Thymus (tissue), 11 donors: Measurements from ENCODE around the gene ERVFRD-1. TPM values are rescaled to one million over a fixed set of nuclear protein-coding genes. Genes with fewer than 3 reads are reported as not detected.

Source experiments
- DNase-seq, 9 donors: peaks; one replicate each; pipeline ENCODE4 v3.0.0-alpha.2; 2013; ENCODE audit warnings: low spot score in 9 of 9, low read depth in 6 of 9, missing footprints in 1 of 9
- H3K27ac ChIP-seq, 2 donors: one replicate each; pipeline ENCODE4 v1.5.1; 2013; ENCODE audit warnings: control low read depth in 1 of 2, low read depth in 1 of 2, low read length in 1 of 2, mild to moderate bottlenecking in 1 of 2, moderate library complexity in 1 of 2
- H3K27me3 ChIP-seq, 2 donors: one replicate each; pipeline ENCODE4 v1.5.1; 2013; ENCODE audit warnings: low read length in 1 of 2; ENCODE audit not compliant: control insufficient read depth in 2 of 2, insufficient read depth in 1 of 2
- H3K36me3 ChIP-seq, 2 donors: one replicate each; pipeline ENCODE4 v1.5.1; 2013; ENCODE audit warnings: low read length in 1 of 2, mild to moderate bottlenecking in 1 of 2, moderate library complexity in 1 of 2; ENCODE audit not compliant: control insufficient read depth in 2 of 2, insufficient read depth in 2 of 2
- H3K4me1 ChIP-seq, 2 donors: one replicate each; pipeline ENCODE4 v1.5.1; 2013; ENCODE audit warnings: low read length in 2 of 2; ENCODE audit not compliant: control insufficient read depth in 2 of 2, insufficient read depth in 2 of 2
- H3K4me3 ChIP-seq, 2 donors: one replicate each; pipeline ENCODE4 v1.5.1; 2013; ENCODE audit warnings: low read length in 2 of 2, control low read depth in 1 of 2, mild to moderate bottlenecking in 1 of 2
- H3K9me3 ChIP-seq, 2 donors: one replicate each; pipeline ENCODE4 v1.5.1; 2013; ENCODE audit warnings: low read length in 1 of 2, mild to moderate bottlenecking in 1 of 2; ENCODE audit not compliant: control insufficient read depth in 2 of 2, insufficient read depth in 1 of 2
- WGBS: extraction: QIAGEN DNeasy Blood & Tissue Kit; methylation state at CpG from one replicate; pipeline ENCODE4 v1.1.7; 2013; 5-methylcytosine and 5-hydroxymethylcytosine counted together
- polyA plus RNA-seq: library from polyadenylated mRNA; stranded (reverse); fragments of 200-250 nt; gene quantifications from one replicate; pipeline ENCODE4 v1.2.3, GENCODE V29; 2013
- total RNA-seq: library from RNA; stranded (reverse); fragments of 120-200 nt; gene quantifications from one replicate; pipeline ENCODE4 v1.2.4, GENCODE V29; 2013
- donor health status: healthy.

ERVFRD-1 gene
- total and polyA plus RNA-seq, 2 donors, result 0.02 to 0.14 TPM

DNA sequence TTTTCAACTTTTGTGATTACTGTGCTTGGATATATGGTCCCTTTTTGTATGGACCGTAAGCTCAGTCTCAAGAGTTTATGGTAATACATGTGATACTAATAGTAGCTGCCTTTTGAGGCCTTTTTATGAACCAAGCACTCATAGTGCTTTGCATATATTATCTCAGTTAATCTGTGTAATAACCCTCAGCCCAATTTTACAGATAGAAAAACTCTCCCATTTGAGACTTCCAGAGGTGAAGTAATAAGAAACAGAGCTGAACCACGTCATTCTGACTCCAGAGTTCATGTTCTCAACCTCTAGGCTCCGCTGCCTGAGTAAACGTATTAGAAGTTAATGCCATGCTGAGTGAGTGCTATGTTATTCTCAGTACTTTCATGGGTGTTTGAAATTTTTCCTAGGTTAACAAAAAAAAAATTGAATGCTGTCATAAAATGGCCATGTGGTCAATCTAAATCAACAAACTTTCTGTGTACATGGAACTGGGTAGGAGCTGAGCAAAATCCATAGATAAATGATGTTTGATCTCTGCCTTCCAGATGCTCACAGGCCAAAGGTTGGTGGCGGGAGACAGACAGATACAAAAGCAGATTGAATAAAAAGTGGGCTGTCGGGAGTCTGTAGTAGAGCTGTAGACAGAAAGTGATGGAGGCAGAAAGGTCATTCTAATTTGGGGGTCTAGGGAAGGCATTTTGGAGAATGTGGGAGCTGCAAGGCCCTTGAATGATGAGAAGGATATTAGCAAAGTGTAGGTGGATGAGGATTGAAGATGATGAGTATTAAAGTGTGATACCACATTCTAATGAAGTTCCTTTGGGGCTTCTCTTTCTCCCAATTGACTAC is 44.8 kb downstream of the ERVFRD-1 start:
- Histone ChIP-seq H3K36me3 (no peaks in the 10 kb centered on the region), H3K4me3 (no peak overlapping the region), H3K9me3 (no peaks in the 10 kb centered on the region), H3K27ac (no peak overlapping the region), H3K27me3 (no peaks in the 10 kb centered on the region), H3K4me1 (no peaks in the 10 kb centered on the region)
- WGBS, result 97% methylated on average over 6 of the region's 6 CpGs
- no peak for DNase-seq

DNA sequence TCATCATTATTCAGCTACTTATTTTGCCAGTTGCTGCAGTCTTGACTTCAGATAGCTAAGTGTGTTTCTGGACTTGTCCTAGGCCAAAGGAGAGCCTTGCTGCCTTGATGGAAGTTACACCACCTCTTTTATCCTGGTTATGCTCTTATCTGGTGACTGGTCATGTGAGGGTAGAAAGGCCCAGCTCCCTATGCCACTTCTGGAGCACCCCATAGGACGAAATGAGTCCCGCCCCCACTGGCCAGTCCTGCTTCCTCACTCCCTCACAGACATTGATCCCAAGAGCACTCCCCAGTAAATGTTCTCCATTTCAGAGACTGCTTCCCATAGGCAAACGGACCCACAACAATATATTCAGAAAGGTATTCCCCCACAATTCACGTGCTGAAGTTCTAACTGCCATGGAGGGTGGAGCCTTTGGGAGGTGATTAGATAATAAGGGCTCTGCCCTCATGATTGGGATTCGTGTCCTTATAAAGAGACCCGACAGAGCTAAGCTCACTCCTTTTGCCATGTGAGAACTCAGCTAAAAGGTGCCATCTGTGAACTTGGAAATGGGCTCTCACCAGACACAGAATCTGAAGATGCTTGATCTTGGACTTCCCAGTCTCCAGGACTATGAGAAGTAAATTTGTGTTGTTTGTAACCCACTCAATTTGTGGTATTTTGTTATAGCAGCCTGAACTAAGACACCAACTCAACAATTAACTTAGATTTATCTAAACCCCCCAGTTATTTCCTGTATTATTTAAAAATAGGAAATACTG is 45.9 kb downstream of the ERVFRD-1 start:
- Histone ChIP-seq H3K4me1 (no peaks in the 10 kb centered on the region), H3K27me3 (no peaks in the 10 kb centered on the region), H3K4me3 (no peak overlapping the region), H3K27ac (no peak overlapping the region), H3K9me3 (no peaks in the 10 kb centered on the region), H3K36me3 (no peaks in the 10 kb centered on the region)
- DNase-seq, result no peak
- 97% methylated on average over 6 of the region's 6 CpGs for WGBS

DNA sequence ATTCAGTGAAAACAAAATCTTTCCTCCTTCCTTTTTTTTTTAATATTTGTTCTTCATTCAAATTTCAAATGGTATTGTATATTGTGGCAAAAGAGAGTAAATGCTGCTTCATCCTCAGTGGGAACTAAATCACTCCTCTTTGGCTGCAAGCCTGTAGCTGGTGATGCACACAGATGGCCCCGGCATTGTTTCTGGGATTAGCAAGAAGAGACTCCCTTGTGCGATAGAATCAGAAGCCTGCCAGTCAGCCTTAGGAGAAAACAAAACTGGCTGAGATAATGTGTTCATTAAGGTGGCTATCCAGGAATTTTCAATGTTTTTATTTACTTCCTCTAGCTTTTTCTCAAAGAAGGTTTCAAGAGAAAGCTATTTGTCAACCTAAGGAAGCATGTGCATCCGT is 46.7 kb downstream of the ERVFRD-1 start:
- no peak for DNase-seq

DNA sequence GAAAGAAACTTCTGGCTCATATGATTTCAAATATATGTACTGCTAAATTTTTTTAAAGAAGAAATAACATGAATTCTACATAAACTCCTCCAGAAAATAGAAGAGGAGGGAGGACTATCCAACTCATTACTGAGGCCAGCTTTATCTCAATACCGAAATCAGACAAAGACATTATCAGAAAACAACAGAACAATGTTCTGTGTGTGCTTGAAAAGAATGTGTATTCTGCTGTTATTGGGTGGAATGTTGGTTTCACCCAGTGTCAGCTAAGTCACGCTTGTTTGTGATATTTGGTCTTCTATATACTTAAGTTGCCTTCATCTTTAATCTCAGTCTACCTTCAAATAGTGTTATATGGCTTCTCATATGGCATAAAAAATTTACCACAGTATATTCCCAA is 48.8 kb downstream of the ERVFRD-1 start:
- Histone ChIP-seq H3K4me3 (no peak overlapping the region), H3K27me3 (no peaks in the 10 kb centered on the region), H3K4me1 (no peaks in the 10 kb centered on the region), H3K9me3 (no peaks in the 10 kb centered on the region), H3K27ac (no peak overlapping the region), H3K36me3 (no peaks in the 10 kb centered on the region)
- no peak for DNase-seq
- 96% methylated on average over 2 of the region's 2 CpGs for WGBS

More for the DNA sequence above, 46.7 kb downstream of the ERVFRD-1 start:
- no peaks in the 10 kb centered on the region for H3K27me3 ChIP-seq
- no peak overlapping the region for H3K27ac ChIP-seq
- no peak overlapping the region for H3K4me3 ChIP-seq
- no peaks in the 10 kb centered on the region for H3K4me1 ChIP-seq
- H3K9me3 ChIP-seq, result no peaks in the 10 kb centered on the region
- WGBS, result 91% methylated on average over 3 of the region's 3 CpGs
- H3K36me3 ChIP-seq, result no peaks in the 10 kb centered on the region

DNA sequence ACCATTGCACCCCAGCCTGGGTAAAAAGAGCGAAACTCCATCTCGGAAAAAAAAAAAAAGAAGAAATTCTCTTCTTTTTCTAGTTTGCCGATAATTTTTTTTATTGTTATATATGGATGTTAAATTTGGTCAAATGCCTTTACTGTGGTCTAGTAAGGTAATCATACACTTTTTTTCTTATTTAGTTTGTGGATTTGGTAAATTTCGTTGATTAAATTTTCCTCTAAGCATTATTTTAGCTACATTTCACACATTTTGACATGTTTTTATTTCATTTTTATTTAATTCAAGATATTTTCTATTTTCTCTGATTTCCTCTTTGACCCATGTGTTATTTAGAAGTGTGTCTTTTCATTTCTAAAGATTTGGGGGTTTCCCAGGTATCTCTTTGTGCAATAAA is 49.4 kb downstream of the ERVFRD-1 start:
- Histone ChIP-seq H3K4me1 (no peaks in the 10 kb centered on the region), H3K27me3 (no peaks in the 10 kb centered on the region), H3K36me3 (no peaks in the 10 kb centered on the region), H3K27ac (no peak overlapping the region), H3K9me3 (no peaks in the 10 kb centered on the region), H3K4me3 (no peak overlapping the region)
- no peak for DNase-seq
- 95% methylated on average over 4 of the region's 4 CpGs for WGBS

DNA sequence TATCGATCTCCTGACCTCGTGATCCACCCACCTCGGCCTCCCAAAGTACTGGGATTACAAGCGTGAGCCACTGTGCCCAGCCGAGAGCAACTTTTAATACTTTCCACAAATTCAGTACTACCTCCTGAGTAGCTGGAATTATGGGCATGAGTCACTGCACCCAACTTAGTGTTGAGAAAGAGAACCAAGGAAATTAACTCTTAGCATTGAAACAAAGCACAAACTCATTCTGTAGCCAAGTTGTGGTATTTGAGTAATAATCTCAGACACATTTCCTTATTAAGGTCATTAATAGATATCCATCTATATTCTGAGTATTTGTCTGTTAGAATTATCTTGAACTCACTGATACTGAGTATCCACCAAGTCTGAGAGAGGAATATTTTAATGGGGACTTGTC is 53.1 kb downstream of the ERVFRD-1 start:
- H3K4me1 ChIP-seq, result no peaks in the 10 kb centered on the region
- no peak for DNase-seq
- no peak overlapping the region for H3K27ac ChIP-seq
- H3K27me3 ChIP-seq, result no peaks in the 10 kb centered on the region
- no peaks in the 10 kb centered on the region for H3K36me3 ChIP-seq
- no peaks in the 10 kb centered on the region for H3K9me3 ChIP-seq
- H3K4me3 ChIP-seq, result no peak overlapping the region
- WGBS, result 98% methylated on average over 5 of the region's 5 CpGs

DNA sequence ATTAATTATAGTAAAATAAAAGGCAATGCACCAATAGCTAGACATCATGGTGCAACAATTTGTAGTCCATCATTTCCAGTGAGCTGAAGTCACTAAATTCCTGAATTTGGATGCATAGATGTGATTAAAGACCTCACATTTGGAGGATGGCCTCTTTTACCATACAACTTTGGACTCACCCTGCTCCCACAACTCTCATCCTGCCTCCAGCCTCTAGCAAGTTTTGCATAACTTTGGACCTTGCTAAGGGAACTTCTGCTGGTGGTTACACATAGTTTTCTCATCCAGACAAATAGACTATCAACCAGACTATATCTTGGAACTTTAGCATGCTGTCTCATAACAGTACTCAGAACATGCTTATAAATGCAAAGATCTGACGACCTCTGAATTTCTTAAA is 54.7 kb downstream of the ERVFRD-1 start:
- H3K4me1 ChIP-seq, result no peaks in the 10 kb centered on the region
- WGBS, result 88% methylated on average over 1 of the region's 1 CpG
- H3K27ac ChIP-seq, result no peak overlapping the region
- H3K36me3 ChIP-seq, result no peaks in the 10 kb centered on the region
- no peaks in the 10 kb centered on the region for H3K27me3 ChIP-seq
- H3K4me3 ChIP-seq, result no peak overlapping the region
- no peak for DNase-seq
- H3K9me3 ChIP-seq, result no peaks in the 10 kb centered on the region

DNA sequence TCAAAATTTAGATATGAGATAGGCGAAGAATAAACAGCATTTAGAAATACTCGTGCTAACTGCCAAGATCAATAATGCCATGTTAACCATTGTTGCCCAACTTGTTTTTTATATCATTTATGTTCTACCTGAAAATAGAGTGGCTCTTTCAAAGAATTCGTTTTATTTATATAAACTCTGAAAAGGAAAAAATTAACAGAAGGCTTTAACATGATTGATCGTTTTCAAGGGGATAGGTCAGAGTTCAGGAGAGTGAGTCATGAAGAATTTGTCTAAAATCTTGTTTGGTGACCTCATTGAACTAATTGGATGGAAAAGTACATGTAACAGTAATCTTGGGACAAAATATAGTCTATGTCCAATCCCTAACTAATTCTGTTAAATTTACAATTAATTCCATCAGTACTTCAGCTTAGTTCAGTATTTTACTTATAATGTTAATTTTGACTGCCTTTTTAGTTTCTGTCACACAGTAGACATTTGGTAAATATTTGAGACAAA is 56.3 kb downstream of the ERVFRD-1 start:
- no peak overlapping the region for H3K27ac ChIP-seq
- H3K36me3 ChIP-seq, result no peaks in the 10 kb centered on the region
- WGBS, result 90% methylated on average over 4 of the region's 4 CpGs
- no peaks in the 10 kb centered on the region for H3K9me3 ChIP-seq
- DNase-seq, result no peak
- no peaks in the 10 kb centered on the region for H3K27me3 ChIP-seq
- H3K4me3 ChIP-seq, result no peak overlapping the region
- no peaks in the 10 kb centered on the region for H3K4me1 ChIP-seq

DNA sequence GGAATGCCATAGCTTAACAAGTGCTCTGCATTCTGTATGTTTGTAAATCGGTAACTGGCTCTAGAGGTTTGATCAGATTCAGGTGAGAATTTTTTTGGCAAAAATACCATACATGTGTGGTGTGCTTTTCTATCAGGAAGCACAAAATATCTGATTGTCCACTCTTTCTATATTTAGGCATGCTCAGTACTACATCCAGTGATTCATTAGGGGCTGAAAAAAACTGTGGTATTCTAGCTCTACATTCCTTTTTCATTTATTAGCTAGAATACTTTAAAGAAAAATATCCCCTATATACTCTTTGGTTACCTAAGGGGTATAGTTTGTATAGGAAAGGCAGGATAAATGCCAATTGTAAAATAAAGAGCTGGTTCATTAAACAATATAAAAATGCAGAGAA is 56.8 kb downstream of the ERVFRD-1 start:
- WGBS, result 100% methylated on average over 1 of the region's 1 CpG
- Histone ChIP-seq H3K27me3 (no peaks in the 10 kb centered on the region), H3K4me3 (no peak overlapping the region), H3K9me3 (no peaks in the 10 kb centered on the region), H3K36me3 (no peaks in the 10 kb centered on the region), H3K27ac (no peak overlapping the region), H3K4me1 (no peaks in the 10 kb centered on the region)
- no peak for DNase-seq
